ENCODE data around the gene SEC22A.

DNA sequence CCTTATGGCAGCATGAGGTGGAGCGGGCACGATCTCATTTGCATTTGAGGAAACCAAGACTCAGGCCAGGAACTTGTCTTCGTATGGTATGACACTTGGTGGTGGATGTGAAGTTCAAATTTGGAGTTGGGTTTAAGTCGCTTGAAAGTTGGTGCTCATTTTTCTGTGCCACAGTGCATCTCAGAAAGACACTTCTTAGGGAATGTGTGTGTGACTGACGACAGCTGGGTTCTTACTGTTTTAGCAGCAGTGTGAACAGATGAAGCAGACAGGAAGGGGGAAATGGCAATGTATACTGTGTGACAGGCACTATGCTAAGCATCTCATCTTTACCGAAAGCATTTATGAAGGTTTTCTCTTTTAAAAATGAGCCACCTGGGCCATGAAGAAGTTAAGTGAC, 75.4 kb downstream of the SEC22A start:
- TF ChIP-seq, protein P1, sequence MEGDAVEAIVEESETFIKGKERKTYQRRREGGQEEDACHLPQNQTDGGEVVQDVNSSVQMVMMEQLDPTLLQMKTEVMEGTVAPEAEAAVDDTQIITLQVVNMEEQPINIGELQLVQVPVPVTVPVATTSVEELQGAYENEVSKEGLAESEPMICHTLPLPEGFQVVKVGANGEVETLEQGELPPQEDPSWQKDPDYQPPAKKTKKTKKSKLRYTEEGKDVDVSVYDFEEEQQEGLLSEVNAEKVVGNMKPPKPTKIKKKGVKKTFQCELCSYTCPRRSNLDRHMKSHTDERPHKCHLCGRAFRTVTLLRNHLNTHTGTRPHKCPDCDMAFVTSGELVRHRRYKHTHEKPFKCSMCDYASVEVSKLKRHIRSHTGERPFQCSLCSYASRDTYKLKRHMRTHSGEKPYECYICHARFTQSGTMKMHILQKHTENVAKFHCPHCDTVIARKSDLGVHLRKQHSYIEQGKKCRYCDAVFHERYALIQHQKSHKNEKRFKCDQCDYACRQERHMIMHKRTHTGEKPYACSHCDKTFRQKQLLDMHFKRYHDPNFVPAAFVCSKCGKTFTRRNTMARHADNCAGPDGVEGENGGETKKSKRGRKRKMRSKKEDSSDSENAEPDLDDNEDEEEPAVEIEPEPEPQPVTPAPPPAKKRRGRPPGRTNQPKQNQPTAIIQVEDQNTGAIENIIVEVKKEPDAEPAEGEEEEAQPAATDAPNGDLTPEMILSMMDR (IDR thresholded peaks at IDR 0.05): no peak
- TF ChIP-seq POLR2A (IDR thresholded peaks at IDR 0.05) (no peak), POLR2AphosphoS5 (IDR thresholded peaks at IDR 0.05) (no peak)
